Measurements from ENCODE around the gene KCNS1.

- TF ChIP-seq POLR2A (IDR thresholded peaks at IDR 0.05) (no peak), POLR2AphosphoS5 (IDR thresholded peaks at IDR 0.05) (no peak), CTCF (IDR thresholded peaks at IDR 0.05) (no peak), EP300 (IDR thresholded peaks at IDR 0.05) (no peak)
Measured at GRCh38 chr20:45098103-45098773, 2.7 kb downstream of the KCNS1 start.

Data from suprapubic skin (tissue), 4 donors.